GM19239 (cell line): Measurements from ENCODE around the gene GPR141.

Experiments used
- DNase-seq: peaks from one replicate; pipeline ENCODE4 v3.0.0; 2011; ENCODE audit warnings: low spot score; ENCODE audit not compliant: insufficient read length
- FAIRE-seq: peaks from 2 replicates; lab custom pipeline; 2011; peaks lifted over from hg19 to GRCh38; lab: Jason Lieb, UNC

The GPR141 gene

GRCh38 chr7:37683246-37684120 lies at the start of gene GPR141:
TSS of gene GPR141 (plus strand) at chr7:37683766. CDS start at chr7:37740394, 56,628 bp downstream.
- DNase-seq (peak; percentile 44), FAIRE-seq (peak; percentile 97)

DNA sequence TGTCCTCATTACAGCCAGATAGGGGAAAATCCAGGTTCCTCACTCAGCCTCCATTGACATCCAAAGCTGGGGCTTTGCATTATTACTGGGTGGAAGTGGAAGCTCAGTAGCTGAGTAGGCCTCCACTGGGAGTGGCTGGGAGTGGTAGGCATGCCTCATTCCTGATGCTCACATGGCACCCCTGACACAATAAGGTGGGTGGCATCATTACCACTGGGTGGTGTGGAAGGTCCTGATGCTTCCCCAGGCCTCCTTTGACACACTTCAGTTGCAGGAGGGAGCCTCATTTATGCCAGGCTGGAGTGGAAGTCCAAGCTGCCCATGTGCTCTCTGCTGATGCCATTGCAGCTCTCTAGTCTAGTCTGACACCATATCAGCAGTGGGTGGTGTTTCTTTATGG lies 48.2 kb upstream of the GPR141 start:
- DNase-seq (no peak), FAIRE-seq (no peak)

GRCh38 chr7:37642028-37642540 lies 41.5 kb upstream of the GPR141 start:
- FAIRE-seq (no peak), DNase-seq (no peak)

DNA sequence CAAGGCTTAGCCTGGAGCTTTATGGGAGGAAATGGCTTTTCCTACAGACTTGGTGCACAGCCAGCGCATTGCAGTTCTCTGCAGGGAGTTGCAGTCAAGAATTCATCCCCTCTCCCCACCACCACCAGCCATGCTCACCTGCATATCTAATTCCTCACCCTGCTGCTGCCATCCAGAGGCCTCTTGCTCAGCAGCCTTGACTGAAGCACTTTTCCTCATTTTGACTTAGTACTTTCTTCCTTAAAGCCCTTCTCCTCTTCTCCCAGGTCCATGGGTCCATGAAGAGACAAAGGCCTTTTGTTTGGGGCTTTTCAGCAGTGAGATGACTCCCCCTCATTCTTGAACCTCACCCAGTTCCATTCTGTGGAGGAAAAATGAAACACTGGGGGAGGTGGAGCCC lies 39.7 kb upstream of the GPR141 start:
- DNase-seq (no peak), FAIRE-seq (no peak)

DNA sequence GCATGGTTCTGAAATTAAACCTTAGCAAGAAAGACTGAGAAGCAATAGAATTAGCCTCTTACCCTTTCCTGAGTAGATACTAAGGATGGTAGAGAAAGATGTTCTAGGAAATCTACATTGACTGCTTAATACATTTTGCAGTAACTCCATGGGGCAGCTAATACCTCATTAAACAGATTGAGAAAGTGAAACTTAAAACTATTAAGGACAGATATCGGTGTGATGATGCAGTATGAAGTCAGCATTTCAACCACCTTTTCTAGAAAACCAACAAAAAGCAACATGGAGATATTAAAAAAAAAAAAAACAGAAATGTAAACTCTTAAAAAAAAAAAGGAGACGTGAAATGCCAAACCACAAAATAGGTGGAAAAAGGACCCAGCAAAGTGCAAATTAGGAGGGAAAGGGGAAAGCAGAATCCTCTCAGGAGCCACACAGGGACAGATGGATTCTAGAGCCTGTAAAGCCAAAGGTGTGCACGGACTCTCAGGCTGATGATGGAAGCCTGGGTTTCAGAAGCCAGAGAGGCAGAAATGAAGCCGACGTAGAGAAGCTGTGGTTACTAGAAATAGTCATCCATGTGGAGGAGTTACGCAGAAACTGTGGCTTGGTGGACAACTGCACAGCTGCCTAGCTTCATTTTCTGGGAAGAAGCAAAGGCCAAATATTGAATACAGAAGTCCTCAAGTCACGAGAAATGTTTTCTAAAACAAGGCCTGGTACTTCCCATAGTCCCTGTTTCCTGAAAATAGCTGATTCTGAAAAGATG lies 38.1 kb upstream of the GPR141 start:
- FAIRE-seq = peak; percentile 61

GRCh38 chr7:37656913-37657530 lies 26.5 kb upstream of the GPR141 start:
- peak; percentile 78 for FAIRE-seq
- DNase-seq = no peak

More for the DNA sequence above, 38.1 kb upstream of the GPR141 start:
- DNase-seq = no peak

DNA sequence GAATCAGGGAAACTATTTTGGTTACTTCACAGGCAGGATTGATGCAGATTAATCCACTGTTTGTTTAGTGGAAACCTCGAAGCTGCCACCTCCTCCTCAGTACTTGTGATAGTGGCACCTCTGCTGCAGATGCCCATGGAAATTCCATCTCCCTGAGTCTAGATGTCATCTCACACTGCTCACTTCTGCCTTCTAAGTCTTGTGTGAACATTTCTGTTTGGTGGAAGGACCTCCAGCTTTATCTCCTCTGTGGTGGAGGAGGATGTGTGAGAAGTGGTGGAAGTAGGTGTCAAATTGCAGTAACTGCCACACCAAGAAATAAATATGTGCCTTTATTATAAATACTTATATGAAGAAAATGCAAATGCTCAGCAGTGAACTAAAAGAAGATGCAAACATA lies 25.8 kb upstream of the GPR141 start:
- DNase-seq (no peak), FAIRE-seq (no peak)

GRCh38 chr7:37659971-37660565 lies 23.5 kb upstream of the GPR141 start:
- peak; percentile 63 for FAIRE-seq

GRCh38 chr7:37660614-37661013 lies 23.0 kb upstream of the GPR141 start:
- FAIRE-seq (no peak), DNase-seq (no peak)

More at GRCh38 chr7:37659971-37660565, 23.5 kb upstream of the GPR141 start:
- no peak for DNase-seq

- DNase-seq = no peak
- FAIRE-seq = peak; percentile 44
These were observed 19.9 kb upstream of the GPR141 start for GRCh38 chr7:37663693-37664092.

DNA sequence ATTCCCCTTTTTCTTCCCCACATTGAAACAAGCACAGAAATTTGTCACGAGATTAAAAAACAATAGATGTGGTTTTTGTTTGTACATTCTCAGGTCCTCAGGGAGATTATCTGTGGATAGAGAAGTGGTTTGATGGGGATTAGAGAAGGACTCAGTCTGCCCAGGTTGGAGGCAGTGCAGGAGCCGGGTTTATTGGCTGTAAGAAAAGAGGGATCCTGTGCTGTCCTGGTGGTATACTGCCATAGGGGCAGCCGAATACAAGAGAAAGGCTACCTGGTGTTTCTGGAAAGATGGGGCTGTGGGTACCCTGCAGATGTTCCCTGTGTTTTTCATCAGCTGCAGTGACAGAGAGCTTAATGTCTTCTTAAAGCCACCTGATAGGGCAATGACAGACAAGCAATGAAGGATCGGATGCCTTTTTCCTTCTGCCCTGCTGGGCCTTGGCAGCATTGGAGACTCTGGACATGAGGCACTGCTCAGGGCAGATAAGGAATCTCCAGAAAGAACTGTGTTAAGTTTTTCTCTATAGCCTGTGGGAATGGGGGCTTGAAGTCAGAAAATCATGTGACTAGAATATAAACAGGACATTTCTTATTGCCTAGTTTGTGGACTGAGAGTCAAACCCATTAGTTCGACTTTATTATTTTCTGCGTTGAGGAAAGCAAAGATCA lies 18.1 kb upstream of the GPR141 start:
- no peak for FAIRE-seq

DNA sequence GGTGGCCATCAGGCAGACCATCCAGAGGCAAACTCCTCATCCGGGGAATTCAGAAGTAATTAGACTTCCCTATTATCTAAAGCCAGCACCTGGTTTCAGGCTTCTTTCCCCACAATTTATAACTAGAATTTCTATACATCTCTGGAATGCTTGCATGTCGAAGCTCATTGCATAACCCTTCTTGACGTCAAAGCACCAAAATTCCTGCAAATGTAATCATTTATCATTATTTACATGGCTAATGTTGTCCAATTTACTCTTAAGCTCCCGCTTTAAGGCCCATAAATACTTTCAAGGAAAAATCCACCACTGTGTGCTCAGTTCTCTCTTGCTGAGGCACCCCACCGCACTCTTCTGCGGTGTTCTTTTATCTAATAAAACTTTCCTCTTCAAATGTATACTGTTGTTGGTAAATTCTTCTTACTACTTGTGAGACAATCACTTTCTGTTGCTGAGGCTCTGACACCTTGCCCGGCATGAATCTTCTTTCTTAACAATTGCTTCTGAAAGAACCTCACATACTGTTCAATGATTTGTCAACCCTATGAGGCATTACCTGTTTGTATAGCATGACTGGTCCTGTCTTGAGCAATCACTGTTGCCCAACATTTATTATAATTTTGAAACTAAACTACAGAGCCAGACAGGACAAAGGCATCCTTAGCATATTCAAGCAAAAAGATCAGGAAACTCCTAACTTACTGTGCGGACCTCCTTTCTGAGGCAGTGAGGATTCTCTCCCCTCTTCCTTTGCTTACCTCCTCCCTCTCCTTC lies 17.4 kb upstream of the GPR141 start:
- no peak for FAIRE-seq
- DNase-seq = no peak

More for the DNA sequence above, 18.1 kb upstream of the GPR141 start:
- DNase-seq = no peak

- FAIRE-seq = no peak
- DNase-seq = no peak
These were observed 13.7 kb upstream of the GPR141 start for GRCh38 chr7:37669818-37670217.

DNA sequence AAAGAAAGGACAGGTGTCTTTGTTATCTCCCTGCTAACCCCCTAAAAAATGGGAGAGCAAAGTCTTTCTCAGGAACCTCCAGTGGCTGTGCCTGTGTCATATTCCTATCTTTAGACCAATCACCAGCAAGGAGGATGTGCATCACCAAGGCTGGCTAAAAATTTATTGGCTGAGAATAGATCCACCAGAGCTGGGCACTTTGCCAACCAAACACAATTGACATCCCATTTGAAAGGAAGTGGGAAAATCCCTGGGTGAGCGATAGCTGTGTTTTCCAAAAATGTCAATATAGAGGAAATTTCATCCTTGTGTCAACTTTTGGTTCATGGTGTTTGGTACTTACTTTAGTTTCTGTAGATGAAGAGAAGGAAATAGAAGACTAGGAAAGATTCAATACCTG lies 13.1 kb upstream of the GPR141 start:
- DNase-seq (no peak), FAIRE-seq (no peak)

DNA sequence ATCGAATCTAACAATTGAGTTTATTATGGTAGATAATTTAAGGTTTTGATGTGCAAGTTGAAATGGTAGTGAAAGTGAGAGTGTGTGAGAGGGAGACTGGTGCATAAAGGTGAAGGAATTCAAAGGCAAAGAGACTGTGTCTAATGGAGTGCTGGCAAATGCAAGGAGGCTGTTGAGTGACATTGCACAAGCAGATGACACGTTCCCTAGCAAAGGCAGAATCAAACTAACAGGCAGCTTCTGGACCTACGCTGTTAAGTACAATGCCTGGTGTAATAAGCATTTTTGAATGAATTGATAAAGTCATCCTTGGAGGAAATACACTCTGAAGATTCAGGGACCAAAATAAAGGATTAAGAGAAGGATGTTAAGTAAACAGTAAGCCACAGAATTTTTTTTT lies 11.7 kb upstream of the GPR141 start:
- no peak for DNase-seq
- FAIRE-seq = no peak

DNA sequence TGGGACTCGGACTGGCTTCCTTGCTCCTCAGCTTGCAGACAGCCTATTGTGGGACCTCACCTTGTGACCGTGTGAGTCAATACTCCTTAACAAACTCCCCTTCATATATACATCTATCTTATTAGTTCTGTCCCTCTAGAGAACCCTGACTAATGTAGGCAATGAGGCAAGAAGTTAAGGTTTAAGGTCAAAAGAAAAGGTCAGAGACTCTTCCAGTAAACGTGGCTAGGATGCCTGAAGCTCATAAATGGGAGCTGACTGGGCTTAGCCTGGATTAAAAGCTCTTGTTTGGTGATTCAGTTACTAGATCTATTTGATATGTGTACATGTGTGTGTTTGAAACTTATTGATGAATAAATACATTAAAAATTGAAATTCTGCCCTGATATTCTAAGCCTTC lies 10.6 kb upstream of the GPR141 start:
- DNase-seq (no peak), FAIRE-seq (no peak)

DNA sequence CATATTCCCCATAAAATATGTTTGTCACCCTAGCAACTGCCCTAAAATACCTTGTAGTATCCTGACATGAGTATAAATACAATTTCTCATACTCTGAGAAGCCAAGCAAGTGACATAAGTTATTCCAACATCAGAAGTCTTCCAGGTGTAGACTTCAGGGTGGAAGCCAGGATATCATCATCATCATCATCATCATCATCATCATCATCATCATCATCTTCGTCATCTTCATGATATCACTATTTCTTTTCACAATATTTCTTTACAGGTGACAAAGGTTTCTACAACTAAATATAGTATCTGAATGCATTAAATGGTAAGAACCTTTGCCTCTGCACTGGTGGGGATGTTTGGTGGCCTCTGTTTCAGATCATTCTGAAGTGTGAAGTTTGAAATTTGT lies 10.0 kb upstream of the GPR141 start:
- no peak for DNase-seq
- FAIRE-seq = no peak

GRCh38 chr7:37674531-37674930 lies 9.0 kb upstream of the GPR141 start:
- DNase-seq (no peak), FAIRE-seq (no peak)

DNA sequence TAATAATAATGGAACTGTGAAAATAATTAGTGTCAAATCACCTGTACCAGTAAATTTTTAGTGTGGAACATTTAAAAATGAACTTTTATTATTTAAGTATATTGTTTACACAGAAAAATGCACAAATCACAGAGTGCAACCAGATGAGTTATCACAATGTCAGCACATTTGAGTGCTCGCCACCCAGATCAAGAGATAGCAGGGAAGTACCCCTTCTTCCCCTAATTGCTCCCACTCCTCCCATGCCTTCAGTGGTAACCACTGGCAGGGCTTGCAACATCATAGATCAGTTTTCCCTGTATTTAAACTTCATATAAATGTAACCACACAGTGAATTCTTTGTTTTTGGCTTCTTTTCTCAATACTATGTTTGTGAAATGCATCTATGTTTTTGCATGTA lies 7.8 kb upstream of the GPR141 start:
- DNase-seq = no peak
- FAIRE-seq = no peak
